Astrocyte (in vitro differentiated cells and primary cell): ENCODE measurements around the gene PELI2. TPM values are rescaled to one million over a fixed set of nuclear protein-coding genes. Genes with fewer than 3 reads are reported as not detected.

Experiments used
- DNase-seq: peaks from one replicate; pipeline ENCODE4 v3.0.0-alpha.2; 2010; ENCODE audit warnings: low read depth
- FAIRE-seq: peaks from 2 replicates; lab custom pipeline; 2011; peaks lifted over from hg19 to GRCh38; lab: Jason Lieb, UNC
- H2AFZ ChIP-seq: 2 replicates; pipeline ENCODE4 v1.6.0; 2012; ENCODE audit warnings: low read depth, low read length, inconsistent platforms
- H3K27ac ChIP-seq: 2 replicates; pipeline ENCODE4 v1.5.1; 2011; ENCODE audit warnings: low read depth, low read length, inconsistent platforms
- H3K27me3 ChIP-seq: 2 replicates; pipeline ENCODE4 v1.6.0; 2011; ENCODE audit warnings: low read length, inconsistent platforms; ENCODE audit not compliant: insufficient read depth
- H3K36me3 ChIP-seq: 2 replicates; pipeline ENCODE4 v1.5.1; 2011; ENCODE audit warnings: low read length, inconsistent platforms; ENCODE audit not compliant: insufficient read depth
- H3K4me1 ChIP-seq: 2 replicates; pipeline ENCODE4 v1.5.1; 2011; ENCODE audit warnings: low read length, inconsistent platforms; ENCODE audit not compliant: insufficient read depth
- H3K4me2 ChIP-seq: 2 replicates; pipeline ENCODE4 v1.6.0; 2012; ENCODE audit warnings: low read length, inconsistent platforms
- H3K4me3 ChIP-seq: 2 replicates; pipeline ENCODE4 v1.5.1; 2011; ENCODE audit warnings: low read depth, mild to moderate bottlenecking, low read length, inconsistent platforms; ENCODE audit not compliant: insufficient read depth
- H3K79me2 ChIP-seq: 2 replicates; pipeline ENCODE4 v1.6.0; 2012; ENCODE audit warnings: mild to moderate bottlenecking, low read length, inconsistent platforms; ENCODE audit not compliant: insufficient read depth
- H3K9ac ChIP-seq: 2 replicates; pipeline ENCODE4 v1.6.0; 2012; ENCODE audit warnings: mild to moderate bottlenecking, low read length, inconsistent platforms
- H3K9me3 ChIP-seq: 2 replicates; pipeline ENCODE4 v1.5.1; 2012; ENCODE audit warnings: low read depth, mild to moderate bottlenecking, low read length, inconsistent platforms; ENCODE audit not compliant: insufficient read depth
- H4K20me1 ChIP-seq: 2 replicates; pipeline ENCODE4 v1.6.0; 2012; ENCODE audit warnings: low read length, inconsistent platforms; ENCODE audit not compliant: insufficient read depth
- H3K27ac Mint-ChIP-seq: one replicate; pipeline ENCODE4 v1.8.0; 2021; ENCODE audit warnings: mild to moderate bottlenecking, mixed read lengths; ENCODE audit not compliant: unreplicated experiment
- H3K27me3 Mint-ChIP-seq: one replicate; pipeline ENCODE4 v1.8.0; 2021; ENCODE audit warnings: low read depth, mixed read lengths; ENCODE audit not compliant: unreplicated experiment
- H3K36me3 Mint-ChIP-seq: one replicate; pipeline ENCODE4 v1.8.0; 2021; ENCODE audit warnings: low read depth, mixed read lengths; ENCODE audit not compliant: unreplicated experiment
- H3K4me1 Mint-ChIP-seq: one replicate; pipeline ENCODE4 v1.8.0; 2021; ENCODE audit warnings: low read depth, mixed read lengths; ENCODE audit not compliant: unreplicated experiment
- H3K4me3 Mint-ChIP-seq: one replicate; pipeline ENCODE4 v1.8.0; 2021; ENCODE audit warnings: mild to moderate bottlenecking, moderate library complexity, mixed read lengths; ENCODE audit not compliant: unreplicated experiment
- H3K9me3 Mint-ChIP-seq: one replicate; pipeline ENCODE4 v1.8.0; 2021; ENCODE audit warnings: mild to moderate bottlenecking, mixed read lengths; ENCODE audit not compliant: unreplicated experiment
- CTCF ChIP-seq: IDR thresholded peaks from 2 replicates; pipeline ENCODE4 v1.5.1; 2011; ENCODE audit warnings: low read depth, mild to moderate bottlenecking, inconsistent platforms, low read length, moderate library complexity; ENCODE audit not compliant: insufficient read depth
- EZH2 ChIP-seq: IDR thresholded peaks from 2 replicates; pipeline ENCODE4 v1.6.1; 2012; ENCODE audit warnings: mild to moderate bottlenecking, low read length, inconsistent platforms; ENCODE audit not compliant: insufficient read depth
- total RNA-seq: library from RNA; stranded (reverse); gene quantifications from 2 replicates; pipeline ENCODE4 v1.2.1, GENCODE V29; 2021

Gene PELI2
- total RNA-seq, 1 donor from 2014 or later, result 5.3 TPM

DNA sequence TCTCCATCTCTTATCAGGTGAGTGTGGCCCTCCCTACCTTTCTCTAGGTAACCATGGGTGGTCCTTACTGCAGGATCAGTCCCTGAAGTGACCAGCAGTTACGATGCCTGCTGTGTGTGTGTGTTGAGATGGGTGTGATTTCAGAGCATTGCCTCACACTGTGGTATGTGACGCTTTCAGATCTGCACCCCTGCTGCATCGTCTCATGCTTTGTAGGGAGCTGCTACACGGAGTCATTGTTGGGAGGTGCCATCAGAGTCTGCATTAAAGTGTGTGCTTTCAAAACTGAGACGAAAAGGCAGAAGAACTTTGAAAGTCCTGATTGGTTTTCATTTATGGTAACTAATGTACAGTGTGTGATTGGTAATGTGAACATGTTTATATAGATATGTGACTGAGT lies 150.5 kb downstream of the PELI2 start:
- Histone ChIP-seq H3K36me3 (no peaks in the 10 kb centered on the region), H3K9me3 (no peaks in the 10 kb centered on the region), H3K4me1 (peaks cover 34% of the 10 kb centered on the region), H3K79me2 (no peaks in the 10 kb centered on the region), H3K4me2 (peak overlapping the region; percentile 68), H2AFZ (no peak overlapping the region), H3K4me3 (no peak overlapping the region), H3K27me3 (no peaks in the 10 kb centered on the region), H3K27ac (peak overlapping the region; percentile 82), H4K20me1 (no peaks in the 10 kb centered on the region), H3K9ac (peak overlapping the region; percentile 61)
- Mint-ChIP-seq H3K4me3 (no peak overlapping the region), H3K9me3 (peaks cover 3% of the 10 kb centered on the region), H3K27me3 (no peaks in the 10 kb centered on the region), H3K4me1 (peaks cover 12% of the 10 kb centered on the region), H3K27ac (no peak overlapping the region), H3K36me3 (no peaks in the 10 kb centered on the region)
- no peak for TF ChIP-seq CTCF
- no peak for TF ChIP-seq EZH2
- FAIRE-seq (no peak), DNase-seq (peak; percentile 36)

DNA sequence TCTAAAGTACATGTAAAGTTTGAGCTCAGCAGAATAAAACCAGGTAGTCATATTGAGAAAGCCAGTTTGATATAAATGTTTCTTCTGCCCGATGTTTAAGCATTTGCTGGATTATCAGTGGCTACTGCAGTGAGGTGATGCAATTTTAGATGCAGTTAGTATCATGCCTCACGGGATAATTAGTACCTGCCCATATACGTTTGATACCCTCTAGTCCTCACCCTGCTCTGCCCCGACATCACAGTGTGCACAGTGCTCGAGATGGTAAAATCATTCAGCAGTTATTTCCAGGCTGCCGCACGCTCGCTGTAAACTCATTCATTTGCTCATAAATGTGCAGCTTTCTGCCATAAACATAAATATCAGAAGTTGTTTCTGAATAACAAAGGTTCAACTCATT lies 152.7 kb downstream of the PELI2 start:
- peaks cover 3% of the 10 kb centered on the region for H3K9me3 Mint-ChIP-seq
- Histone ChIP-seq H3K79me2 (no peaks in the 10 kb centered on the region), H3K4me3 (no peak overlapping the region), H3K27me3 (no peaks in the 10 kb centered on the region), H4K20me1 (no peaks in the 10 kb centered on the region), H3K9me3 (no peaks in the 10 kb centered on the region), H2AFZ (no peak overlapping the region), H3K4me1 (peaks cover 34% of the 10 kb centered on the region), H3K4me2 (no peak overlapping the region), H3K36me3 (no peaks in the 10 kb centered on the region), H3K27ac (peak overlapping the region; percentile 98), H3K9ac (no peak overlapping the region)
- no peak overlapping the region for H3K27ac Mint-ChIP-seq
- DNase-seq, result no peak
- H3K27me3 Mint-ChIP-seq, result no peaks in the 10 kb centered on the region
- FAIRE-seq, result no peak
- no peak for TF ChIP-seq CTCF
- no peaks in the 10 kb centered on the region for H3K36me3 Mint-ChIP-seq
- peaks cover 12% of the 10 kb centered on the region for H3K4me1 Mint-ChIP-seq
- no peak overlapping the region for H3K4me3 Mint-ChIP-seq

- H3K9me3 Mint-ChIP-seq, result peaks cover 3% of the 10 kb centered on the region
- Histone ChIP-seq H3K27ac (peak overlapping the region; percentile 98), H3K4me2 (peak overlapping the region; percentile 69), H3K9ac (peak overlapping the region; percentile 83), H3K79me2 (no peaks in the 10 kb centered on the region), H3K27me3 (no peaks in the 10 kb centered on the region), H2AFZ (peak overlapping the region; percentile 36), H3K4me3 (no peak overlapping the region), H4K20me1 (no peaks in the 10 kb centered on the region), H3K9me3 (no peaks in the 10 kb centered on the region), H3K36me3 (no peaks in the 10 kb centered on the region), H3K4me1 (peaks cover 34% of the 10 kb centered on the region)
- H3K36me3 Mint-ChIP-seq, result peaks cover under 1% of the 10 kb centered on the region
- TF ChIP-seq CTCF (no peak), EZH2 (no peak)
- no peaks in the 10 kb centered on the region for H3K27me3 Mint-ChIP-seq
- FAIRE-seq, result peak; percentile 88
- no peak overlapping the region for H3K4me3 Mint-ChIP-seq
- peak; percentile 95 for DNase-seq
- H3K4me1 Mint-ChIP-seq, result peaks cover 12% of the 10 kb centered on the region
- peak overlapping the region; percentile 78 for H3K27ac Mint-ChIP-seq
These were observed 153.8 kb downstream of the PELI2 start for GRCh38 chr14:56271970-56272369.
